Measurements from ENCODE around the gene CRTC1. TPM values are rescaled to one million over a fixed set of nuclear protein-coding genes. Genes with fewer than 3 reads are reported as not detected.

Gene CRTC1
- total RNA-seq, 1 experiment from 2014 or later, result 4.1 TPM

GRCh38 chr19:18781047-18781600, 97.6 kb downstream of the CRTC1 start:
- no peak for DNase-seq (ENCODE audit: low spot score)

GRCh38 chr19:18781885-18782527, 98.5 kb downstream of the CRTC1 start:
- no peak for DNase-seq (ENCODE audit: low spot score)

- no peak for DNase-seq (ENCODE audit: low spot score)
Observed at GRCh38 chr19:18782559-18783225, 99.2 kb downstream of the CRTC1 start.

GRCh38 chr19:18783958-18784785, 100.7 kb downstream of the CRTC1 start:
- no peak for DNase-seq (ENCODE audit: low spot score)

GRCh38 chr19:18784786-18785120, 101.3 kb downstream of the CRTC1 start:
- DNase-seq (ENCODE audit: low spot score), result no peak

- peak; percentile 61 for DNase-seq (ENCODE audit: low spot score)
Observed at GRCh38 chr19:18785179-18786124, 102.0 kb downstream of the CRTC1 start.

GRCh38 chr19:18788529-18789421, 105.3 kb downstream of the CRTC1 start:
- no peak for DNase-seq (ENCODE audit: low spot score)

- no peak for DNase-seq (ENCODE audit: low spot score)
Observed at GRCh38 chr19:18789422-18789869, 106.0 kb downstream of the CRTC1 start.

- DNase-seq (ENCODE audit: low spot score), result no peak
Observed at GRCh38 chr19:18789883-18790565, 106.5 kb downstream of the CRTC1 start.

- DNase-seq (ENCODE audit: low spot score), result no peak
Observed at GRCh38 chr19:18790566-18791314, 107.3 kb downstream of the CRTC1 start, which contains the start of gene COMP. COMP (minus strand) TSS chr19:18791305; CDS start chr19:18791269, 36 bp downstream.

- no peak for DNase-seq (ENCODE audit: low spot score)
Observed at GRCh38 chr19:18791315-18791678, 107.8 kb downstream of the CRTC1 start.

GRCh38 chr19:18792661-18793060, 109.2 kb downstream of the CRTC1 start:
- no peak for DNase-seq (ENCODE audit: low spot score)

- no peak for DNase-seq (ENCODE audit: low spot score)
Observed at GRCh38 chr19:18793144-18794028, 109.9 kb downstream of the CRTC1 start.

- DNase-seq (ENCODE audit: low spot score), result no peak
Observed at GRCh38 chr19:18794029-18794313, 110.5 kb downstream of the CRTC1 start.

GRCh38 chr19:18794692-18795091, 111.2 kb downstream of the CRTC1 start:
- no peak for DNase-seq (ENCODE audit: low spot score)

GRCh38 chr19:18795540-18795939, 112.1 kb downstream of the CRTC1 start:
- no peak for DNase-seq (ENCODE audit: low spot score)

- no peak for DNase-seq (ENCODE audit: low spot score)
Observed at GRCh38 chr19:18796239-18796638, 112.8 kb downstream of the CRTC1 start.

Measured in HT-29 (cell line).